H9 (cell line): ENCODE data around the gene MGAM2. TPM values are rescaled to one million over a fixed set of nuclear protein-coding genes. Genes with fewer than 3 reads are reported as not detected.

Experiments used
- DNase-seq: peaks from one replicate; pipeline ENCODE4 v3.0.0-alpha.2; 2017
- H2AFZ ChIP-seq: one replicate; pipeline ENCODE4 v1.6.1; 2013; ENCODE audit warnings: mild to moderate bottlenecking, low read length, control low read depth, moderate library complexity
- H2AK5ac ChIP-seq: 2 replicates; pipeline ENCODE4 v1.6.1; 2013; ENCODE audit warnings: low read length, control low read depth, mixed read lengths; ENCODE audit not compliant: insufficient read length
- H2BK120ac ChIP-seq: one replicate; pipeline ENCODE4 v1.6.1; 2013; ENCODE audit warnings: low read depth, mild to moderate bottlenecking, low read length, control low read depth, inconsistent platforms; ENCODE audit not compliant: poor library complexity, severe bottlenecking
- H2BK12ac ChIP-seq: 2 replicates; pipeline ENCODE4 v1.6.1; 2013; ENCODE audit warnings: low read length, control low read depth, mixed read lengths, low read depth; ENCODE audit not compliant: insufficient read length
- H2BK15ac ChIP-seq: 2 replicates; pipeline ENCODE4 v1.6.1; 2013; ENCODE audit warnings: low read depth, low read length, control low read depth
- H2BK20ac ChIP-seq: one replicate; pipeline ENCODE4 v1.6.1; 2013; ENCODE audit warnings: low read depth, mild to moderate bottlenecking, low read length, control low read depth, inconsistent platforms; ENCODE audit not compliant: poor library complexity, severe bottlenecking
- H2BK5ac ChIP-seq: 2 replicates; pipeline ENCODE4 v1.6.1; 2013; ENCODE audit warnings: low read length, control low read depth, mixed read lengths; ENCODE audit not compliant: insufficient read length
- H3K14ac ChIP-seq: 2 replicates; pipeline ENCODE4 v1.6.1; 2013; ENCODE audit warnings: low read length, control low read depth; ENCODE audit not compliant: insufficient read depth
- H3K18ac ChIP-seq: 2 replicates; pipeline ENCODE4 v1.6.1; 2013; ENCODE audit warnings: low read depth, mild to moderate bottlenecking, mixed read lengths, low read length, control low read depth; ENCODE audit not compliant: insufficient read length
- H3K23ac ChIP-seq: 2 replicates; pipeline ENCODE4 v1.6.1; 2013; ENCODE audit warnings: low read length, control low read depth, mixed read lengths, low read depth; ENCODE audit not compliant: insufficient read length
- H3K23me2 ChIP-seq: 2 replicates; pipeline ENCODE4 v1.6.1; 2013; ENCODE audit warnings: low read depth, mild to moderate bottlenecking, mixed read lengths, low read length, control low read depth; ENCODE audit not compliant: insufficient read length, poor library complexity, severe bottlenecking
- H3K27ac ChIP-seq: 2 replicates; pipeline ENCODE4 v1.5.1; 2013; ENCODE audit warnings: low read length, control low read depth, mixed read lengths, low read depth; ENCODE audit not compliant: insufficient read length
- H3K27me3 ChIP-seq: 2 replicates; pipeline ENCODE4 v1.6.1; 2013; ENCODE audit warnings: low read length, control low read depth, inconsistent platforms; ENCODE audit not compliant: insufficient read depth
- H3K4ac ChIP-seq: 2 replicates; pipeline ENCODE4 v1.6.1; 2013; ENCODE audit warnings: low read depth, mild to moderate bottlenecking, control low read depth, inconsistent platforms, low read length, moderate library complexity
- H3K4me1 ChIP-seq: 2 replicates; pipeline ENCODE4 v1.6.1; 2013; ENCODE audit warnings: low read length, control low read depth, inconsistent platforms; ENCODE audit not compliant: insufficient read depth
- H3K4me2 ChIP-seq: 2 replicates; pipeline ENCODE4 v1.6.1; 2013; ENCODE audit warnings: low read length, control low read depth, mixed read lengths; ENCODE audit not compliant: insufficient read length, insufficient read depth
- H3K56ac ChIP-seq: 2 replicates; pipeline ENCODE4 v1.6.1; 2013; ENCODE audit warnings: low read depth, mild to moderate bottlenecking, mixed read lengths, low read length, control low read depth; ENCODE audit not compliant: insufficient read length
- H3K79me1 ChIP-seq: 2 replicates; pipeline ENCODE4 v1.6.1; 2013; ENCODE audit warnings: low read depth, mild to moderate bottlenecking, moderate library complexity, low read length, control low read depth, inconsistent platforms; ENCODE audit not compliant: insufficient read depth, poor library complexity, severe bottlenecking
- H3K79me2 ChIP-seq: 2 replicates; pipeline ENCODE4 v1.6.1; 2013; ENCODE audit warnings: low read length, control low read depth, inconsistent platforms; ENCODE audit not compliant: insufficient read depth
- H3K9ac ChIP-seq: 2 replicates; pipeline ENCODE4 v1.6.1; 2013; ENCODE audit warnings: low read length, control low read depth, mixed read lengths; ENCODE audit not compliant: insufficient read length; ENCODE audit errors: extremely low read depth
- H3K9me3 ChIP-seq: one replicate; pipeline ENCODE4 v1.6.1; 2013; ENCODE audit warnings: low read depth, low read length, inconsistent platforms; ENCODE audit not compliant: control insufficient read depth
- H3T11ph ChIP-seq: one replicate; pipeline ENCODE4 v1.6.1; 2013; ENCODE audit warnings: mild to moderate bottlenecking, low read length, control low read depth, inconsistent platforms
- H4K20me1 ChIP-seq: one replicate; pipeline ENCODE4 v1.6.1; 2013; ENCODE audit not compliant: control insufficient read depth, insufficient read length, insufficient read depth
- H4K5ac ChIP-seq: 2 replicates; pipeline ENCODE4 v1.6.1; 2013; ENCODE audit warnings: low read depth, mild to moderate bottlenecking, mixed read lengths, low read length, control low read depth; ENCODE audit not compliant: insufficient read length
- H4K8ac ChIP-seq: replicated peaks from 2 replicates; pipeline ENCODE4 v1.6.1; 2013; ENCODE audit warnings: low read length, control low read depth, mixed read lengths, low read depth; ENCODE audit not compliant: insufficient read length
- H4K91ac ChIP-seq: 2 replicates; pipeline ENCODE4 v1.6.1; 2013; ENCODE audit warnings: low read depth, mild to moderate bottlenecking, moderate library complexity, mixed read lengths, low read length, control low read depth; ENCODE audit not compliant: insufficient read length
- H3K27ac Mint-ChIP-seq, 3 experiments: 2 replicates in 2 of 3; 3 replicates in 1 of 3; pipeline ENCODE4 v1.8.0; 2020 to 2021; ENCODE audit warnings: mixed read lengths in 3 of 3, mild to moderate bottlenecking in 1 of 3, moderate library complexity in 1 of 3
- H3K27me3 Mint-ChIP-seq: 2 replicates; pipeline ENCODE4 v1.8.0; 2021; ENCODE audit warnings: low read depth, mild to moderate bottlenecking, moderate library complexity, mixed read lengths
- H3K36me3 Mint-ChIP-seq, 3 experiments: 2 replicates in 2 of 3; 3 replicates in 1 of 3; pipeline ENCODE4 v1.8.0; 2020 to 2021; ENCODE audit warnings: low read depth in 3 of 3, mixed read lengths in 3 of 3; ENCODE audit not compliant: insufficient read depth in 1 of 3
- H3K4me1 Mint-ChIP-seq, 2 experiments: 2 replicates each; pipeline ENCODE4 v1.8.0; 2020; ENCODE audit warnings: mixed read lengths in 2 of 2
- H3K4me3 Mint-ChIP-seq, 2 experiments: 2 replicates in 1 of 2; 3 replicates in 1 of 2; pipeline ENCODE4 v1.8.0; 2020 to 2021; ENCODE audit warnings: mild to moderate bottlenecking in 2 of 2, mixed read lengths in 2 of 2, moderate library complexity in 1 of 2
- H3K9me3 Mint-ChIP-seq, 2 experiments: 2 replicates in 1 of 2; 3 replicates in 1 of 2; pipeline ENCODE4 v1.8.0; 2020; ENCODE audit warnings: mild to moderate bottlenecking in 2 of 2, mixed read lengths in 2 of 2, moderate library complexity in 1 of 2
- WGBS: extraction: QIAGEN DNeasy Blood & Tissue Kit; methylation state at CpG from one replicate; pipeline ENCODE4 v1.1.7; 2013; ENCODE audit warnings: missing lambda C conversion rate, low lambda C conversion rate, mixed read lengths; ENCODE audit not compliant: insufficient read length; ENCODE audit errors: extremely low coverage; 5-methylcytosine and 5-hydroxymethylcytosine counted together
- total RNA-seq: library from RNA; stranded (reverse); gene quantifications from 2 replicates; pipeline ENCODE4 v1.2.1, GENCODE V29; 2021
- TF ChIP-seq, protein P1 (sequence below): fragments of 200-600 bp; sonication (generic); conservative IDR thresholded peaks from 3 replicates; pipeline ENCODE4 v1.8.0; 2021; ENCODE audit warnings: antibody characterized with exemption, mild to moderate bottlenecking

The MGAM2 gene
- total RNA-seq, 1 experiment from 2014 or later, result not detected

DNA sequence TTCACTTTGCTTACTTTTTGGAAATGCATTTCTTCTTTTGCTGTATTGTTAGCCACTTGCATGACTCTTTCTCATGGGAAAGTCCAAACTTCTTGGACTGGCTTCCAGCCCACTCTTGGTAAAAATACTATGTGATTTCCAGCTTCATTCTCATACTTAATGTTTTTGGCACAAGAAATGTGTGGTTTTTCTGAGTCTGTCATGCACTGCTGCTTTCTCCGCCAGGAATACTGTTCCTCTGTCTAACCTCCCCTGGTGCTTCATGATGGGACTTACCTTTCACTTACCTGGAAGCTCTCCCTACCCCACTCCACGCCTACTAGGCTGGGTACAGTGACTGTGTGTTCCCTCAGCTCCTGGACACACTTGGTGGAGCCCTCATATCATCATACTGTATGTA, 18.7 kb downstream of the MGAM2 start:
- H3K4me3 Mint-ChIP-seq, result no peak overlapping the region
- no peaks in the 10 kb centered on the region for H3K27me3 Mint-ChIP-seq
- Histone ChIP-seq H3T11ph (no peak overlapping the region), H3K27ac (no peak overlapping the region), H3K4me2 (no peak overlapping the region), H3K56ac (no peak overlapping the region), H3K23me2 (no peaks in the 10 kb centered on the region), H3K14ac (no peak overlapping the region; the same call in 1 of the 2 replicates), H3K27me3 (no peaks in the 10 kb centered on the region), H4K5ac (no peak overlapping the region), H4K91ac (no peak overlapping the region), H3K4ac (no peak overlapping the region), H4K8ac (no peak overlapping the region), H3K79me1 (no peaks in the 10 kb centered on the region), H3K4me1 (peaks cover 3% of the 10 kb centered on the region; the same call in 1 of the 2 replicates), H2BK12ac (no peak overlapping the region), H2AFZ (no peak overlapping the region), H3K9ac (no peak overlapping the region), H3K9me3 (no peaks in the 10 kb centered on the region), H3K79me2 (no peaks in the 10 kb centered on the region), H2BK15ac (no peak overlapping the region), H2BK120ac (no peak overlapping the region), H3K23ac (no peak overlapping the region), H2AK5ac (no peak overlapping the region), H3K18ac (no peak overlapping the region), H2BK5ac (no peak overlapping the region), H4K20me1 (no peaks in the 10 kb centered on the region), H2BK20ac (no peak overlapping the region)
- no peak for DNase-seq
- peaks cover 2 to 5% of the 10 kb centered on the region in 2 experiments; a peak in 3 of 4 replicates for H3K4me1 Mint-ChIP-seq
- TF ChIP-seq, protein P1, sequence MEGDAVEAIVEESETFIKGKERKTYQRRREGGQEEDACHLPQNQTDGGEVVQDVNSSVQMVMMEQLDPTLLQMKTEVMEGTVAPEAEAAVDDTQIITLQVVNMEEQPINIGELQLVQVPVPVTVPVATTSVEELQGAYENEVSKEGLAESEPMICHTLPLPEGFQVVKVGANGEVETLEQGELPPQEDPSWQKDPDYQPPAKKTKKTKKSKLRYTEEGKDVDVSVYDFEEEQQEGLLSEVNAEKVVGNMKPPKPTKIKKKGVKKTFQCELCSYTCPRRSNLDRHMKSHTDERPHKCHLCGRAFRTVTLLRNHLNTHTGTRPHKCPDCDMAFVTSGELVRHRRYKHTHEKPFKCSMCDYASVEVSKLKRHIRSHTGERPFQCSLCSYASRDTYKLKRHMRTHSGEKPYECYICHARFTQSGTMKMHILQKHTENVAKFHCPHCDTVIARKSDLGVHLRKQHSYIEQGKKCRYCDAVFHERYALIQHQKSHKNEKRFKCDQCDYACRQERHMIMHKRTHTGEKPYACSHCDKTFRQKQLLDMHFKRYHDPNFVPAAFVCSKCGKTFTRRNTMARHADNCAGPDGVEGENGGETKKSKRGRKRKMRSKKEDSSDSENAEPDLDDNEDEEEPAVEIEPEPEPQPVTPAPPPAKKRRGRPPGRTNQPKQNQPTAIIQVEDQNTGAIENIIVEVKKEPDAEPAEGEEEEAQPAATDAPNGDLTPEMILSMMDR, result no peak
- no peaks in the 10 kb centered on the region for H3K36me3 Mint-ChIP-seq
- no peak overlapping the region; a peak in 1 of 7 replicates for H3K27ac Mint-ChIP-seq
- no peaks in the 10 kb centered on the region; a peak in 1 of 5 replicates for H3K9me3 Mint-ChIP-seq
- WGBS, result no CpG with 5 or more reads among the region's 2 CpGs
